GM21529 (cell line): Measurements from ENCODE around the gene PLA2G4C.

Experiments
- ATAC-seq: cut with Tn5 transposase; IDR thresholded peaks from one replicate; pipeline ENCODE4 v1.9.1; 2021; ENCODE audit not compliant: unreplicated experiment

PLA2G4C gene

GRCh38 chr19:48061401-48062344 is 48.9 kb downstream of the PLA2G4C start:
- ATAC-seq = no peak

- no peak for ATAC-seq
Observed at GRCh38 chr19:48060381-48060780, 50.2 kb downstream of the PLA2G4C start.

- ATAC-seq = no peak
Observed at GRCh38 chr19:48059331-48059730, 51.3 kb downstream of the PLA2G4C start.

GRCh38 chr19:48053856-48054255 is 56.8 kb downstream of the PLA2G4C start:
- ATAC-seq = no peak

- ATAC-seq = no peak
Observed at GRCh38 chr19:48053076-48053475, 57.5 kb downstream of the PLA2G4C start.

- ATAC-seq = no peak
Observed at GRCh38 chr19:48051335-48052033, 59.1 kb downstream of the PLA2G4C start.

- no peak for ATAC-seq
Observed at GRCh38 chr19:48044561-48044960, 66.1 kb downstream of the PLA2G4C start.

GRCh38 chr19:48043675-48044258 is 66.8 kb downstream of the PLA2G4C start, which contains the start of gene CABP5:
Gene CABP5, minus strand, starts transcription at chr19:48044079. Its CDS starts 157 bp downstream, at chr19:48043922.
- no peak for ATAC-seq

- ATAC-seq = no peak
Observed at GRCh38 chr19:48041877-48042580, 68.6 kb downstream of the PLA2G4C start.

- no peak for ATAC-seq
Observed at GRCh38 chr19:48036765-48037164, 73.9 kb downstream of the PLA2G4C start.

GRCh38 chr19:48033604-48034003 is 77.0 kb downstream of the PLA2G4C start:
- no peak for ATAC-seq

GRCh38 chr19:48030073-48030472 is 80.5 kb downstream of the PLA2G4C start:
- no peak for ATAC-seq

GRCh38 chr19:48029431-48029830 is 81.2 kb downstream of the PLA2G4C start:
- ATAC-seq = no peak

GRCh38 chr19:48025480-48025879 is 85.1 kb downstream of the PLA2G4C start:
- no peak for ATAC-seq

GRCh38 chr19:48023518-48023917 is 87.1 kb downstream of the PLA2G4C start:
- ATAC-seq = no peak

- ATAC-seq = no peak
Observed at GRCh38 chr19:48023011-48023410, 87.6 kb downstream of the PLA2G4C start.

- ATAC-seq = no peak
Observed at GRCh38 chr19:48020686-48021085, 89.9 kb downstream of the PLA2G4C start.

GRCh38 chr19:48010932-48011758 is 99.5 kb downstream of the PLA2G4C start:
- ATAC-seq = no peak

- ATAC-seq = no peak
Observed at GRCh38 chr19:48006762-48007161, 103.9 kb downstream of the PLA2G4C start.

GRCh38 chr19:48004236-48004635 is 106.4 kb downstream of the PLA2G4C start:
- no peak for ATAC-seq
